SK-N-MC (cell line): ENCODE measurements around the gene RAPGEF2.
"Not testable (repeated sequence)": the region's sequence is repeated elsewhere in the genome, so short reads cannot be mapped to it uniquely, and the experiment has no call there.

Experiments used
- DNase-seq: peaks from one replicate; pipeline ENCODE4 v3.0.0-alpha.2; 2011; ENCODE audit warnings: low read depth, low spot score
- H3K27ac ChIP-seq: fragments of 200-600 bp; sonication (generic); 2 replicates; pipeline ENCODE4 v1.5.1; 2016; ENCODE audit warnings: mixed run types
- H3K36me3 ChIP-seq: fragments of 200-600 bp; sonication (generic); 2 replicates; pipeline ENCODE4 v1.6.1; 2017; ENCODE audit warnings: antibody characterized with exemption, low read length, mixed read lengths; ENCODE audit not compliant: insufficient read depth
- H3K4me3 ChIP-seq: fragments of 200-600 bp; sonication (generic); 2 replicates; pipeline ENCODE4 v1.5.1; 2016
- H3K9ac ChIP-seq: fragments of 200-600 bp; sonication (generic); 2 replicates; pipeline ENCODE4 v1.8.0; 2017; ENCODE audit warnings: mixed run types, mixed read lengths; ENCODE audit not compliant: insufficient read length
- H3K9me3 ChIP-seq: fragments of 200-600 bp; sonication (generic); 2 replicates; pipeline ENCODE4 v1.6.1; 2017; ENCODE audit warnings: low read depth, mild to moderate bottlenecking, antibody characterized with exemption, low read length, moderate library complexity, mixed read lengths
- EZH2 ChIP-seq: fragments of 200-600 bp; sonication (generic); IDR thresholded peaks from one replicate; pipeline ENCODE4 v1.6.1; 2017; ENCODE audit warnings: antibody characterized with exemption
- FOXP2 ChIP-seq: optimal IDR thresholded peaks from 2 replicates; pipeline ENCODE3; 2011; ENCODE audit warnings: mild to moderate bottlenecking, moderate library complexity; ENCODE audit not compliant: insufficient read depth; ENCODE audit errors: extremely low read length, control extremely low read depth
- POLR2AphosphoS5 ChIP-seq: IDR thresholded peaks from 2 replicates; pipeline ENCODE4 v1.6.1; 2012; ENCODE audit warnings: mild to moderate bottlenecking, low read depth, low read length, borderline replicate concordance

RAPGEF2 gene

GRCh38 chr4:159368320-159368719 is 265.4 kb downstream of the RAPGEF2 start:
- no peak overlapping the region for H3K27ac ChIP-seq
- TF ChIP-seq POLR2AphosphoS5 (no peak), FOXP2 (no peak), EZH2 (no peak)
- no peak overlapping the region for H3K9ac ChIP-seq

GRCh38 chr4:159369256-159369655 is 266.4 kb downstream of the RAPGEF2 start:
- Histone ChIP-seq H3K4me3 (no peak overlapping the region), H3K36me3 (no peaks in the 10 kb centered on the region), H3K9me3 (no peaks in the 10 kb centered on the region), H3K9ac (no peak overlapping the region), H3K27ac (no peak overlapping the region)
- no peak for DNase-seq
- TF ChIP-seq EZH2 (no peak), FOXP2 (no peak)

More at GRCh38 chr4:159368320-159368719, 265.4 kb downstream of the RAPGEF2 start:
- no peaks in the 10 kb centered on the region for H3K36me3 ChIP-seq
- H3K4me3 ChIP-seq, result no peak overlapping the region
- no peak for DNase-seq
- no peaks in the 10 kb centered on the region for H3K9me3 ChIP-seq

- H3K27ac ChIP-seq, result no peak overlapping the region; the same call in 1 of the 2 replicates
These were observed 267.4 kb downstream of the RAPGEF2 start for GRCh38 chr4:159370286-159370685.

GRCh38 chr4:159374749-159375530 is 272.1 kb downstream of the RAPGEF2 start:
- Histone ChIP-seq H3K36me3 (no peaks in the 10 kb centered on the region), H3K9me3 (no peaks in the 10 kb centered on the region), H3K4me3 (no peak overlapping the region; the same call in 1 of the 2 replicates), H3K27ac (peak overlapping the region; percentile 15; the same call in 1 of the 2 replicates), H3K9ac (peak overlapping the region; percentile 9)
- no peak for TF ChIP-seq EZH2
- TF ChIP-seq FOXP2, result no peak
- TF ChIP-seq POLR2AphosphoS5, result no peak
- no peak for DNase-seq

More at GRCh38 chr4:159370286-159370685, 267.4 kb downstream of the RAPGEF2 start:
- no peaks in the 10 kb centered on the region for H3K36me3 ChIP-seq
- no peak for TF ChIP-seq EZH2
- no peak for TF ChIP-seq POLR2AphosphoS5
- no peak for TF ChIP-seq FOXP2
- H3K9ac ChIP-seq, result no peak overlapping the region
- H3K4me3 ChIP-seq, result no peak overlapping the region
- DNase-seq, result no peak
- no peaks in the 10 kb centered on the region for H3K9me3 ChIP-seq

- Histone ChIP-seq H3K9ac (no peak overlapping the region), H3K36me3 (no peaks in the 10 kb centered on the region), H3K4me3 (no peak overlapping the region), H3K27ac (no peak overlapping the region), H3K9me3 (no peaks in the 10 kb centered on the region)
- no peak for TF ChIP-seq FOXP2
- no peak for TF ChIP-seq EZH2
- no peak for TF ChIP-seq POLR2AphosphoS5
- DNase-seq, result no peak
These were observed 273.4 kb downstream of the RAPGEF2 start for GRCh38 chr4:159376289-159376688.

GRCh38 chr4:159378056-159378616 is 275.3 kb downstream of the RAPGEF2 start:
- H3K36me3 ChIP-seq, result no peaks in the 10 kb centered on the region
- H3K27ac ChIP-seq, result no peak overlapping the region
- no peaks in the 10 kb centered on the region for H3K9me3 ChIP-seq
- H3K9ac ChIP-seq, result no peak overlapping the region
- no peak overlapping the region for H3K4me3 ChIP-seq
- DNase-seq, result no peak
- TF ChIP-seq FOXP2, result no peak
- no peak for TF ChIP-seq POLR2AphosphoS5
- TF ChIP-seq EZH2, result no peak

- not testable (repeated sequence) for H3K9me3 ChIP-seq, DNase-seq, H3K36me3 ChIP-seq, H3K4me3 ChIP-seq, H3K27ac ChIP-seq, H3K9ac ChIP-seq
These were observed 276.2 kb downstream of the RAPGEF2 start for GRCh38 chr4:159379064-159379463.

GRCh38 chr4:159379836-159380235 is 277.0 kb downstream of the RAPGEF2 start:
- Histone ChIP-seq H3K36me3 (no peaks in the 10 kb centered on the region), H3K9me3 (no peaks in the 10 kb centered on the region), H3K27ac (no peak overlapping the region), H3K4me3 (no peak overlapping the region), H3K9ac (no peak overlapping the region)
- no peak for TF ChIP-seq EZH2
- TF ChIP-seq POLR2AphosphoS5, result no peak
- TF ChIP-seq FOXP2, result no peak
- DNase-seq, result no peak
